A549 (cell line): ENCODE data around the gene RPRM. TPM values are rescaled to one million over a fixed set of nuclear protein-coding genes. Genes with fewer than 3 reads are reported as not detected.

Source experiments
- ATAC-seq, 2 experiments: fragments of 200-7000 bp in 1 of 2; fragments of >200 bp in 1 of 2; cut with Nextera tagmentation in 1 of 2; cut with Tn5 transposase in 1 of 2; 3 replicates each; pipeline versions ENCODE4 v1.8.0 to v1.9.1; 2018 to 2020; ENCODE audit warnings: mild to moderate bottlenecking in 1 of 2, moderate library complexity in 1 of 2
- CTCF ChIA-PET: fragments of 300-600 bp; sonication (Branson Sonifier 250); formaldehyde crosslinking; extraction: SDS; loops from one replicate; lab custom pipeline; 2021; ENCODE audit warnings: antibody characterized with exemption, inconsistent platforms; lab: Yijun Ruan, JAX
- POLR2A ChIA-PET: fragments of 350-600 bp; formaldehyde crosslinking; extraction: SDS; loops from one replicate; lab custom pipeline; 2021; ENCODE audit warnings: antibody characterized with exemption, inconsistent platforms; lab: Yijun Ruan, JAX
- DNase-seq, 2 experiments: peaks; one replicate each; pipeline versions ENCODE4 v3.0.0 to v3.0.0-alpha.2; 2011 to 2016; ENCODE audit warnings: low read depth in 1 of 2, low spot score in 1 of 2
- FAIRE-seq: peaks from 2 replicates; lab custom pipeline; 2011; peaks lifted over from hg19 to GRCh38; lab: Jason Lieb, UNC
- H3K27ac ChIP-seq, 2 experiments: fragments of >200 bp; sonication (Bioruptor Twin); formaldehyde crosslinking; 3 replicates each; pipeline ENCODE4 v1.5.1; 2016 to 2017
- H3K4me1 ChIP-seq: fragments of >200 bp; sonication (Bioruptor Twin); formaldehyde crosslinking; 3 replicates; pipeline ENCODE4 v1.6.1; 2016
- H3K4me2 ChIP-seq: fragments of >200 bp; sonication (Bioruptor Twin); formaldehyde crosslinking; 3 replicates; pipeline ENCODE4 v1.6.1; 2016
- H3K4me3 ChIP-seq: fragments of >200 bp; sonication (Bioruptor Twin); formaldehyde crosslinking; 3 replicates; pipeline ENCODE4 v1.5.1; 2016
- H3K9me3 ChIP-seq: fragments of >200 bp; sonication (Bioruptor Twin); formaldehyde crosslinking; 3 replicates; pipeline ENCODE4 v1.6.1; 2016
- BHLHE40 ChIP-seq: IDR thresholded peaks from 2 replicates; pipeline ENCODE4 v1.6.1; 2012; ENCODE audit warnings: low read depth, low read length, inconsistent platforms
- CBX2 ChIP-seq: fragments of 200-600 bp; sonication (generic); IDR thresholded peaks from 2 replicates; pipeline ENCODE4 v1.6.1; 2016; ENCODE audit warnings: low read depth, mild to moderate bottlenecking, borderline replicate concordance
- CEBPB ChIP-seq, 2 experiments: fragments of >200 bp in 1 of 2; sonication (Bioruptor Twin) in 1 of 2; formaldehyde crosslinking in 1 of 2; IDR thresholded peaks; 2 replicates each; pipeline ENCODE4 v1.6.1; 2012 to 2016
- CHD2 ChIP-seq: fragments of 150-350 bp; IDR thresholded peaks from 2 replicates; pipeline ENCODE4 v1.6.1; 2014; ENCODE audit warnings: low read length; ENCODE audit not compliant: partially characterized antibody
- CHD4 ChIP-seq: fragments of 200-600 bp; sonication (generic); IDR thresholded peaks from 2 replicates; pipeline ENCODE4 v1.6.1; 2016; ENCODE audit warnings: antibody characterized with exemption, mild to moderate bottlenecking, borderline replicate concordance
- ESRRA ChIP-seq: fragments of 150-350 bp; IDR thresholded peaks from 2 replicates; pipeline ENCODE4 v1.6.1; 2014; ENCODE audit warnings: mild to moderate bottlenecking, low read length, borderline replicate concordance
- FOSL2 ChIP-seq, 2 experiments: fragments of 450-650 bp in 1 of 2; fragments of >200 bp in 1 of 2; sonication (Bioruptor Twin) in 1 of 2; formaldehyde crosslinking; IDR thresholded peaks; 2 replicates each; pipeline versions ENCODE4 v1.5.0 to v1.6.1; 2016 to 2020; ENCODE audit warnings: mild to moderate bottlenecking in 1 of 2, moderate library complexity in 1 of 2
- FOXS1 ChIP-seq: fragments of 250-450 bp; sonication (Bioruptor Pico); IDR thresholded peaks from 2 replicates; pipeline ENCODE4 v1.5.0; 2020; ENCODE audit warnings: mild to moderate bottlenecking, moderate library complexity
- HDAC2 ChIP-seq: fragments of 200-600 bp; sonication (generic); IDR thresholded peaks from 2 replicates; pipeline ENCODE4 v1.6.1; 2016
- HOXA7 ChIP-seq: fragments of 250-450 bp; sonication (Bioruptor Pico); IDR thresholded peaks from 2 replicates; pipeline ENCODE4 v1.5.0; 2020; ENCODE audit warnings: mild to moderate bottlenecking, moderate library complexity
- HOXB13 ChIP-seq: fragments of 250-450 bp; sonication (Bioruptor Pico); IDR thresholded peaks from 2 replicates; pipeline ENCODE4 v1.5.0; 2020; ENCODE audit warnings: low read depth, mild to moderate bottlenecking, moderate library complexity
- HOXB5 ChIP-seq: fragments of 250-450 bp; sonication (Bioruptor Pico); IDR thresholded peaks from 2 replicates; pipeline ENCODE4 v1.5.0; 2020; ENCODE audit warnings: mild to moderate bottlenecking, moderate library complexity
- JUN ChIP-seq, 2 experiments: fragments of >200 bp; sonication (Bioruptor Twin); formaldehyde crosslinking; IDR thresholded peaks; 2 replicates in 1 of 2; 3 replicates in 1 of 2; pipeline ENCODE4 v1.6.1; 2016 to 2017
- KDM5A ChIP-seq: fragments of 200-600 bp; sonication (generic); IDR thresholded peaks from 2 replicates; pipeline ENCODE4 v1.6.1; 2016; ENCODE audit warnings: antibody characterized with exemption, mild to moderate bottlenecking
- MAFK ChIP-seq: fragments of 450-650 bp; IDR thresholded peaks from 2 replicates; pipeline ENCODE4 v1.6.1; 2014; ENCODE audit not compliant: partially characterized antibody
- MYC ChIP-seq: IDR thresholded peaks from 2 replicates; pipeline ENCODE4 v1.6.1; 2012; ENCODE audit warnings: mild to moderate bottlenecking, inconsistent platforms, low read length, improper control_type of control experiment, borderline replicate concordance
- NFE2L2 ChIP-seq: fragments of 150-350 bp; conservative IDR thresholded peaks from 2 replicates; pipeline ENCODE4 v1.6.1; 2014; ENCODE audit warnings: low read length
- NPAS2 ChIP-seq: fragments of 250-450 bp; sonication (Bioruptor Pico); IDR thresholded peaks from 2 replicates; pipeline ENCODE4 v1.8.0; 2022; ENCODE audit warnings: mild to moderate bottlenecking, moderate library complexity, borderline replicate concordance
- PBX3 ChIP-seq: IDR thresholded peaks from 2 replicates; pipeline ENCODE4 v1.6.1; 2012
- PHF8 ChIP-seq: fragments of 200-600 bp; sonication (generic); IDR thresholded peaks from 2 replicates; pipeline ENCODE4 v1.6.1; 2016; ENCODE audit warnings: low read depth, mild to moderate bottlenecking, antibody characterized with exemption, moderate library complexity, borderline replicate concordance
- RAD21 ChIP-seq, 2 experiments: fragments of >200 bp in 1 of 2; sonication (Bioruptor Twin) in 1 of 2; formaldehyde crosslinking in 1 of 2; IDR thresholded peaks in 1 of 2; conservative IDR thresholded peaks in 1 of 2; 2 replicates in 1 of 2; 3 replicates in 1 of 2; pipeline ENCODE4 v1.6.1; 2012 to 2018; ENCODE audit warnings: inconsistent platforms in 1 of 2
- TP53 ChIP-seq: fragments of 250-450 bp; sonication (Bioruptor Pico); IDR thresholded peaks from 2 replicates; pipeline ENCODE4 v1.5.0; 2021; ENCODE audit warnings: mild to moderate bottlenecking, moderate library complexity
- USF2 ChIP-seq: fragments of 450-650 bp; IDR thresholded peaks from 2 replicates; pipeline ENCODE4 v1.6.1; 2014; ENCODE audit warnings: antibody characterized with exemption
- ZC3H11A ChIP-seq: fragments of 450-650 bp; IDR thresholded peaks from 2 replicates; pipeline ENCODE4 v1.6.1; 2014; ENCODE audit warnings: antibody characterized with exemption, mild to moderate bottlenecking
- ZFP36 ChIP-seq: fragments of 450-650 bp; IDR thresholded peaks from 2 replicates; pipeline ENCODE4 v1.6.1; 2014; ENCODE audit warnings: borderline replicate concordance; ENCODE audit not compliant: partially characterized antibody
- ZNF302 ChIP-seq: fragments of 250-450 bp; sonication (Bioruptor Pico); IDR thresholded peaks from 2 replicates; pipeline ENCODE4 v1.9.0; 2021; ENCODE audit warnings: inconsistent platforms, mild to moderate bottlenecking, moderate library complexity
- ZSCAN20 ChIP-seq: fragments of 250-450 bp; sonication (Bioruptor Pico); IDR thresholded peaks from 2 replicates; pipeline ENCODE4 v1.8.0; 2022; ENCODE audit warnings: mild to moderate bottlenecking, moderate library complexity
- WGBS: methylation state at CpG from one replicate; pipeline ENCODE4 v1.1.6; 2017; ENCODE audit errors: missing lambda C conversion rate; 5-methylcytosine and 5-hydroxymethylcytosine counted together
- polyA plus RNA-seq, 4 experiments: library from polyadenylated mRNA; depleted of rRNA in 3 of 4; stranded (reverse); fragments of >200 nt; fragmentation: RNase III in 1 of 4; extraction: RNeasy Plus Mini Kit Qiagen cat#74134 plus additional on column Dnase treatment in 1 of 4; gene quantifications; 2 replicates in 3 of 4; 3 replicates in 1 of 4; pipeline ENCODE4 v1.2.3, GENCODE V29; 2011 to 2017
- TF ChIP-seq, protein P1 (sequence below): fragments of >200 bp; sonication (Bioruptor Twin); formaldehyde crosslinking; IDR thresholded peaks from 2 replicates; pipeline ENCODE4 v1.6.1; 2016

Gene RPRM
- polyA plus RNA-seq, 2 of the 4 experiments (the other 2 are of a cell fraction): not detected

GRCh38 chr2:153461453-153461852, 17.1 kb downstream of the RPRM start:
- no peak for FAIRE-seq
- H3K4me3 ChIP-seq: no peak overlapping the region
- ChIA-PET POLR2A (no interaction called here), CTCF (no interaction called here)
- no peak for DNase-seq
- ATAC-seq: no peak
- WGBS: 28% methylated on average over 5 of the region's 5 CpGs
- TF ChIP-seq PHF8 (no peak), TP53 (CRISPR knock-in tag) (no peak), ZSCAN20 (no peak), CHD2 (no peak), ZNF302 (CRISPR knock-in tag) (no peak), FOXS1 (no peak), RAD21 (conservative IDR thresholded peaks at IDR 0.05 in 1 of 2, IDR thresholded peaks at IDR 0.05 in 1 of 2) (no peak), FOSL2 (IDR thresholded peaks at IDR 0.05) (no peak), FOSL2 (CRISPR knock-in tag; IDR thresholded peaks at IDR 0.05) (no peak), PBX3 (no peak), USF2 (no peak), CBX2 (no peak), CEBPB (IDR thresholded peaks at IDR 0.05) (no peak), ESRRA (no peak), MYC (no peak), CHD4 (no peak)
- TF ChIP-seq, protein P1, sequence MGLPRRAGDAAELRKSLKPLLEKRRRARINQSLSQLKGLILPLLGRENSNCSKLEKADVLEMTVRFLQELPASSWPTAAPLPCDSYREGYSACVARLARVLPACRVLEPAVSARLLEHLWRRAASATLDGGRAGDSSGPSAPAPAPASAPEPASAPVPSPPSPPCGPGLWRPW: no peak
- no peak overlapping the region for H3K27ac ChIP-seq
- no peak overlapping the region for H3K4me2 ChIP-seq
- no peaks in the 10 kb centered on the region for H3K4me1 ChIP-seq
- H3K9me3 ChIP-seq: no peaks in the 10 kb centered on the region

- TF ChIP-seq HOXB13 (CRISPR knock-in tag): no peak
- TF ChIP-seq BHLHE40: no peak
- no peak for TF ChIP-seq ZFP36
- no peak for TF ChIP-seq NFE2L2
- no peak for FAIRE-seq
- ChIA-PET CTCF (no interaction called here), POLR2A (no interaction called here)
- Histone ChIP-seq H3K4me2 (no peak overlapping the region), H3K4me3 (no peak overlapping the region), H3K27ac (no peak overlapping the region), H3K4me1 (no peaks in the 10 kb centered on the region), H3K9me3 (no peaks in the 10 kb centered on the region)
- no peak for ATAC-seq
- no peak for DNase-seq
- 31% methylated on average over 8 of the region's 8 CpGs for WGBS
Observed at GRCh38 chr2:153455861-153456260, 22.7 kb downstream of the RPRM start.

GRCh38 chr2:153455403-153455802, 23.2 kb downstream of the RPRM start:
- ChIA-PET CTCF (no interaction called here), POLR2A (no interaction called here)
- WGBS: 62% methylated on average over 14 of the region's 21 CpGs
- ATAC-seq: no peak
- DNase-seq: no peak
- H3K27ac ChIP-seq: no peak overlapping the region
- no peak for FAIRE-seq
- no peaks in the 10 kb centered on the region for H3K9me3 ChIP-seq
- H3K4me3 ChIP-seq: no peak overlapping the region
- TF ChIP-seq HOXB13 (CRISPR knock-in tag) (no peak), HOXB5 (CRISPR knock-in tag) (no peak), NPAS2 (CRISPR knock-in tag) (no peak), JUN (IDR thresholded peaks at IDR 0.05) (no peak), KDM5A (no peak), HOXA7 (CRISPR knock-in tag) (no peak), BHLHE40 (no peak), MAFK (no peak), ZC3H11A (no peak), HDAC2 (no peak), CBX2 (no peak)
- no peaks in the 10 kb centered on the region for H3K4me1 ChIP-seq
- no peak overlapping the region for H3K4me2 ChIP-seq
